K562 (cell line): Measurements from ENCODE around the gene YPEL4. TPM values are rescaled to one million over a fixed set of nuclear protein-coding genes. Genes with fewer than 3 reads are reported as not detected.

Experiments
- ATAC-seq: fragments of 200-7000 bp; cut with Tn5 transposase; 3 replicates; pipeline ENCODE4 v1.9.1; 2020; ENCODE audit warnings: moderate library complexity
- BruUV-seq: library from RNA; stranded (reverse); fragments of 400-500 nt; replicated peaks from 2 replicates; lab custom pipeline; 2021; lab: Mats Ljungman, UMichigan
- CTCF ChIA-PET: fragments of 300-600 bp; formaldehyde crosslinking; extraction: SDS; loops from one replicate; lab custom pipeline; 2021; ENCODE audit warnings: low intra/inter-chr PET ratio; lab: Yijun Ruan, JAX
- POLR2A ChIA-PET: fragments of 300-600, 350-650 bp; sonication (Branson Sonifier 250); formaldehyde crosslinking; extraction: SDS; loops from one replicate; lab custom pipeline; 2021; ENCODE audit warnings: antibody characterized with exemption, inconsistent platforms; lab: Yijun Ruan, JAX
- DNase-seq, 4 experiments: peaks; one replicate each; pipeline versions ENCODE4 v3.0.0 to v3.0.0-alpha.2; 2011 to 2018; ENCODE audit warnings: low spot score in 3 of 4, mixed read lengths in 3 of 4; ENCODE audit errors: extremely low read depth in 1 of 4
- FAIRE-seq: peaks from 2 replicates; lab custom pipeline; 2011; peaks lifted over from hg19 to GRCh38; lab: Jason Lieb, UNC
- H2AFZ ChIP-seq: 2 replicates; pipeline ENCODE4 v1.6.0; 2011; ENCODE audit warnings: low read depth, low read length, control low read depth, inconsistent platforms
- H3K27ac ChIP-seq: fragments of 200-600 bp; 3 replicates; pipeline ENCODE4 v1.8.0; 2011; ENCODE audit warnings: low read depth, mild to moderate bottlenecking, control low read depth, inconsistent platforms, low read length, moderate library complexity, mixed read lengths; ENCODE audit errors: extremely low read depth
- H3K27me3 ChIP-seq, 2 experiments: fragments of 300-600 bp in 1 of 2; 2 replicates in 1 of 2; 3 replicates in 1 of 2; pipeline versions ENCODE4 v1.6.0 to v1.8.0; 2011; ENCODE audit warnings: inconsistent platforms in 2 of 2, low read length in 2 of 2, mild to moderate bottlenecking in 1 of 2, mixed read lengths in 1 of 2, moderate library complexity in 1 of 2; ENCODE audit not compliant: control insufficient read depth in 2 of 2, insufficient read depth in 2 of 2
- H3K36me3 ChIP-seq: fragments of 300-600 bp; 3 replicates; pipeline ENCODE4 v1.8.0; 2011; ENCODE audit warnings: mild to moderate bottlenecking, low read length, inconsistent platforms; ENCODE audit not compliant: control insufficient read depth, insufficient read depth
- H3K4me1 ChIP-seq, 2 experiments: fragments of 200-600 bp in 1 of 2; replicated peaks in 1 of 2; 2 replicates in 1 of 2; 3 replicates in 1 of 2; pipeline versions ENCODE4 v1.5.1 to v1.8.0; 2011; ENCODE audit warnings: inconsistent platforms in 2 of 2, low read length in 2 of 2, mild to moderate bottlenecking in 1 of 2, mixed read lengths in 1 of 2, moderate library complexity in 1 of 2; ENCODE audit not compliant: control insufficient read depth in 2 of 2, insufficient read depth in 2 of 2
- H3K4me2 ChIP-seq: 2 replicates; pipeline ENCODE4 v1.6.1; 2011; ENCODE audit warnings: low read length, control low read depth, inconsistent platforms, mixed read lengths; ENCODE audit not compliant: insufficient read depth
- H3K4me3 ChIP-seq: fragments of 200-600 bp; sonication (generic), shearing (Covaris generic); 2 replicates; pipeline ENCODE4 v1.5.1; 2016; ENCODE audit warnings: control low read depth, inconsistent platforms
- H3K79me2 ChIP-seq: fragments of 200-600 bp; 3 replicates; pipeline ENCODE4 v1.8.0; 2011; ENCODE audit warnings: low read length, inconsistent platforms; ENCODE audit not compliant: control insufficient read depth, insufficient read depth
- H3K9ac ChIP-seq, 2 experiments: 2 replicates each; pipeline versions ENCODE4 v1.6.0 to v1.6.1; 2011; ENCODE audit warnings: low read depth in 2 of 2, low read length in 2 of 2, control low read depth in 1 of 2, inconsistent platforms in 1 of 2, mild to moderate bottlenecking in 1 of 2, mixed read lengths in 1 of 2; ENCODE audit not compliant: insufficient read depth in 1 of 2
- H3K9me1 ChIP-seq: one replicate; pipeline ENCODE4 v1.6.0; 2011; ENCODE audit warnings: inconsistent platforms, mild to moderate bottlenecking, low read length, moderate library complexity; ENCODE audit not compliant: control insufficient read depth, insufficient read depth
- H3K9me3 ChIP-seq: replicated peaks from 2 replicates; pipeline ENCODE4 v1.5.1; 2011; ENCODE audit warnings: low read depth, low read length, inconsistent platforms; ENCODE audit not compliant: control insufficient read depth, insufficient read depth
- H4K20me1 ChIP-seq: replicated peaks from 2 replicates; pipeline ENCODE4 v1.6.1; 2011; ENCODE audit warnings: low read length, inconsistent platforms, mixed read lengths; ENCODE audit not compliant: control insufficient read depth, insufficient read depth
- BRD9 ChIP-seq: fragments of 450-650 bp; IDR thresholded peaks from 2 replicates; pipeline ENCODE4 v1.6.1; 2018; ENCODE audit warnings: low read depth; ENCODE audit not compliant: partially characterized antibody
- CBFA2T3 ChIP-seq: fragments of 450-650 bp; IDR thresholded peaks from 2 replicates; pipeline ENCODE4 v1.6.1; 2017
- MAZ ChIP-seq, 2 experiments: fragments of 450-650 bp in 1 of 2; sonication (generic) in 1 of 2; formaldehyde crosslinking; IDR thresholded peaks in 1 of 2; conservative IDR thresholded peaks in 1 of 2; 2 replicates each; pipeline versions ENCODE4 v1.4.0 to v1.5.0; 2020; ENCODE audit warnings: mild to moderate bottlenecking in 1 of 2, missing genetic modification reagents in 1 of 2
- MBD2 ChIP-seq: sonication (generic); IDR thresholded peaks from 2 replicates; pipeline ENCODE4 v1.6.1; 2016; ENCODE audit warnings: low read depth, borderline replicate concordance
- TOE1 ChIP-seq, 2 experiments: fragments of 450-650 bp in 1 of 2; sonication (generic) in 1 of 2; formaldehyde crosslinking in 1 of 2; IDR thresholded peaks; 2 replicates each; pipeline versions ENCODE4 v1.7.1 to v1.8.0; 2016 to 2022; ENCODE audit warnings: borderline replicate concordance in 2 of 2, mild to moderate bottlenecking in 2 of 2, antibody characterized with exemption in 1 of 2, inconsistent platforms in 1 of 2, low read depth in 1 of 2, missing genetic modification reagents in 1 of 2, moderate library complexity in 1 of 2
- ZC3H4 ChIP-seq: sonication (generic); formaldehyde crosslinking; IDR thresholded peaks from 2 replicates; pipeline ENCODE4 v1.9.0; 2021; ENCODE audit warnings: missing genetic modification reagents, borderline replicate concordance
- WGBS: fragments of 100-300 bp; shearing (Covaris generic); methylation state at CpG from one replicate; pipeline ENCODE4 v1.1.6; 2016; ENCODE audit warnings: low coverage, mixed read lengths; ENCODE audit not compliant: insufficient coverage; ENCODE audit errors: missing lambda C conversion rate; 5-methylcytosine and 5-hydroxymethylcytosine counted together
- in situ Hi-C: fragments of 300-500 bp; cut with MboI; formaldehyde crosslinking; loops from 4 replicates; pipeline ENCODE4 v1.15.0; 2018; ENCODE audit warnings: inconsistent platforms, mixed read lengths
- intact Hi-C: fragments of 100-400 bp; cut with micrococcal nuclease; formaldehyde crosslinking; loops from 2 replicates; pipeline ENCODE4 v1.14.2; 2022
- polyA plus RNA-seq, 8 experiments: library from polyadenylated mRNA; depleted of rRNA in 4 of 8; stranded (reverse) in 5 of 8; unstranded in 3 of 8; fragments of >200 nt; fragmentation: Nextera tagmentation in 2 of 8; fragmentation: Illumina TruSeq in 1 of 8; extraction: Ambion mirVana in 2 of 8; extraction: Trizol in 1 of 8; gene quantifications; 2 replicates each; pipeline versions ENCODE4 v1.2.1 to v1.2.3, GENCODE V29; 2011 to 2014; ENCODE audit warnings: inconsistent platforms in 1 of 8, missing spikeins in 1 of 8
- total RNA-seq, 7 experiments: library from RNA; depleted of rRNA in 6 of 7; stranded (reverse); fragments of >200 nt in 6 of 7; fragmentation: Illumina TruSeq in 2 of 7; extraction: Trizol in 2 of 7; gene quantifications; 2 replicates each; pipeline versions ENCODE4 v1.2.1 to v1.2.3, GENCODE V29; 2011 to 2021; ENCODE audit warnings: low replicate concordance in 1 of 7
- TF ChIP-seq, protein P1 (sequence below): sonication (generic); formaldehyde crosslinking; IDR thresholded peaks from 2 replicates; pipeline ENCODE4 v1.8.1; 2023; ENCODE audit warnings: mild to moderate bottlenecking, missing genetic modification reagents, moderate library complexity
- TF ChIP-seq, protein P2 (sequence below): sonication (generic); formaldehyde crosslinking; IDR thresholded peaks from 2 replicates; pipeline ENCODE4 v1.9.0; 2022; ENCODE audit warnings: mild to moderate bottlenecking, missing genetic modification reagents

Gene YPEL4
- total and polyA plus RNA-seq, 9 of the 15 experiments (the other 6 are each of a cell fraction or from before 2014, with no cell fraction given): 0.07 to 1.4 (median 0.40) TPM; not detected in 2

DNA sequence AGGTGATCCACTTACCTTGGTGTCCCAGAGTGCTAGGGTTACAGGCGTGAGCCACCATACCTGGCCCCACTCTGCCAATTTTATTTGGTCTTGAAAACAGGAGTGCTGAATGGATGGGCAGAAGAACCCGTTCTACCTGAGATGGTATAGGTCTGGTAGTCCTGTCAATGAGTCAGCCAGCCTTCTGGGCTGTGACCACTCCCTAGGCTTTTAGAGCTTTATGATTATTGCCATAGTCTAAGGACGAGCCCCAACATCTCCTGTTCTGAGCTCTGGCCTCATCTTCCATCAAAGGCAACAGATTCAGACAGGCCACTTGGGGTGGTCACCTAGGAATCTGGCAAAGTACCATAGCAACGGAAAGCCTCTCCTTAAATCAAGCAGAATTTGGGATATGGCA, 29.7 kb upstream of the YPEL4 start:
- no peaks in the 10 kb centered on the region for H3K9me3 ChIP-seq
- POLR2A ChIA-PET: interaction anchor here (0.6 to 2.7 kb wide), 3 partner anchors 9 to 117 kb away, joined by 6 to 16 read pairs (median 11); no protein-coding TSS in a partner anchor
- peaks cover 10% of the 10 kb centered on the region for H3K9me1 ChIP-seq
- TF ChIP-seq, protein P1, sequence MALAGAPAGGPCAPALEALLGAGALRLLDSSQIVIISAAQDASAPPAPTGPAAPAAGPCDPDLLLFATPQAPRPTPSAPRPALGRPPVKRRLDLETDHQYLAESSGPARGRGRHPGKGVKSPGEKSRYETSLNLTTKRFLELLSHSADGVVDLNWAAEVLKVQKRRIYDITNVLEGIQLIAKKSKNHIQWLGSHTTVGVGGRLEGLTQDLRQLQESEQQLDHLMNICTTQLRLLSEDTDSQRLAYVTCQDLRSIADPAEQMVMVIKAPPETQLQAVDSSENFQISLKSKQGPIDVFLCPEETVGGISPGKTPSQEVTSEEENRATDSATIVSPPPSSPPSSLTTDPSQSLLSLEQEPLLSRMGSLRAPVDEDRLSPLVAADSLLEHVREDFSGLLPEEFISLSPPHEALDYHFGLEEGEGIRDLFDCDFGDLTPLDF (CRISPR knock-in tag): no peak
- TF ChIP-seq MAZ (CRISPR knock-in tag; conservative IDR thresholded peaks at IDR 0.05 in 1 of 2, IDR thresholded peaks at IDR 0.05 in 1 of 2) (no peak), BRD9 (no peak), MBD2 (no peak), CBFA2T3 (no peak), ZC3H4 (no peak), TOE1 (IDR thresholded peaks at IDR 0.05; ENCODE audit: borderline replicate concordance) (no peak), TOE1 (CRISPR knock-in tag; IDR thresholded peaks at IDR 0.05; ENCODE audit: borderline replicate concordance, low read depth) (no peak)
- TF ChIP-seq, protein P2, sequence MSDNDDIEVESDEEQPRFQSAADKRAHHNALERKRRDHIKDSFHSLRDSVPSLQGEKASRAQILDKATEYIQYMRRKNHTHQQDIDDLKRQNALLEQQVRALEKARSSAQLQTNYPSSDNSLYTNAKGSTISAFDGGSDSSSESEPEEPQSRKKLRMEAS (CRISPR knock-in tag): no peak
- no peak overlapping the region for H2AFZ ChIP-seq
- DNase-seq: no peak
- peaks cover 3 to 26% of the 10 kb centered on the region in 2 experiments; a peak in 3 of 5 replicates for H3K4me1 ChIP-seq
- CTCF ChIA-PET: interaction anchor here (0.6 kb wide), 1 partner anchor 10 kb away, joined by 3 read pairs; no protein-coding TSS in a partner anchor
- peaks cover 82% of the 10 kb centered on the region for H3K36me3 ChIP-seq
- intact Hi-C loops: no loop called here
- no peak; the same call in 2 of the 3 replicates for ATAC-seq
- no peak overlapping the region for H3K4me3 ChIP-seq
- no peak for FAIRE-seq
- H4K20me1 ChIP-seq: peaks cover 28% of the 10 kb centered on the region
- in situ Hi-C loops: no loop called here
- H3K4me2 ChIP-seq: peak overlapping the region; percentile 27; the same call in 1 of the 2 replicates
- H3K27ac ChIP-seq: no peak overlapping the region
- no TSS peak for BruUV-seq
- 71% methylated on average over 4 of the region's 4 CpGs for WGBS
- peaks cover 84% of the 10 kb centered on the region for H3K79me2 ChIP-seq
- no peaks in the 10 kb centered on the region for H3K27me3 ChIP-seq
- H3K9ac ChIP-seq: no peak overlapping the region
